ENCODE measurements around the gene ARHGAP23.

GRCh38 chr17:38424297-38424972 is 3.8 kb upstream of the ARHGAP23 start:
- TF ChIP-seq CTCF (IDR thresholded peaks at IDR 0.05; ENCODE audit: poor library complexity, severe bottlenecking) (no peak), EZH2 (IDR thresholded peaks at IDR 0.05; ENCODE audit: borderline replicate concordance, insufficient read depth, low read length, poor library complexity, severe bottlenecking) (no peak), MXI1 (conservative IDR thresholded peaks at IDR 0.05; ENCODE audit: poor library complexity, severe bottlenecking) (no peak), TAF1 (IDR thresholded peaks at IDR 0.05; ENCODE audit: low read depth) (no peak)

All from neural cell (in vitro differentiated cells).